Thoracic aorta (tissue), 2 donors: Measurements from ENCODE around the gene MCF2L2. TPM values are rescaled to one million over a fixed set of nuclear protein-coding genes. Genes with fewer than 3 reads are reported as not detected.

Source experiments
- ATAC-seq: fragments of 150-250 bp; one replicate; pipeline ENCODE4 v1.8.0; 2017; ENCODE audit warnings: low read depth; ENCODE audit not compliant: insufficient number of reproducible peaks, low FRiP score
- DNase-seq: peaks from one replicate; pipeline ENCODE4 v3.0.0-alpha.2; 2020; ENCODE audit warnings: low spot score
- H3K27ac ChIP-seq, 2 donors: fragments of 200-600 bp; sonication (generic); 1 replicate in 1 of 2; 2 replicates in 1 of 2; pipeline ENCODE4 v1.5.1; 2016; ENCODE audit warnings: mild to moderate bottlenecking in 2 of 2, moderate library complexity in 2 of 2
- H3K27me3 ChIP-seq: fragments of 200-600 bp; sonication (generic); replicated peaks from 2 replicates; pipeline ENCODE4 v1.6.0; 2016; ENCODE audit warnings: mild to moderate bottlenecking; ENCODE audit not compliant: insufficient read depth
- H3K36me3 ChIP-seq: fragments of 200-600 bp; sonication (generic); one replicate; pipeline ENCODE4 v1.5.1; 2016
- H3K4me1 ChIP-seq, 2 donors: fragments of 200-600 bp; sonication (generic); 1 replicate in 1 of 2; 2 replicates in 1 of 2; pipeline versions ENCODE4 v1.5.1 to v1.6.0; 2016; ENCODE audit warnings: low read depth in 2 of 2, mild to moderate bottlenecking in 1 of 2; ENCODE audit not compliant: control insufficient read depth in 1 of 2
- H3K4me3 ChIP-seq: fragments of 200-600 bp; sonication (generic); 2 replicates; pipeline ENCODE4 v1.5.1; 2016; ENCODE audit warnings: mild to moderate bottlenecking
- H3K9me3 ChIP-seq: fragments of 200-600 bp; sonication (generic); 2 replicates; pipeline ENCODE4 v1.5.1; 2016
- CTCF ChIP-seq: fragments of 200-600 bp; sonication (generic); IDR thresholded peaks from one replicate; pipeline ENCODE4 v1.5.1; 2019; ENCODE audit warnings: antibody characterized with exemption
- total RNA-seq, 2 donors: library from RNA; depleted of rRNA; stranded (reverse); fragments of >200 nt; gene quantifications; one replicate each; pipeline versions ENCODE4 v1.1.0 to v1.2.3, GENCODE V29; 2016

The MCF2L2 gene
- total RNA-seq, 2 donors from 2014 or later: 0.85 to 1.5 TPM

- Histone ChIP-seq H3K4me1 (peaks cover 0 to 7% of the 10 kb centered on the region in 2 donors), H3K9me3 (no peaks in the 10 kb centered on the region), H3K27me3 (no peaks in the 10 kb centered on the region), H3K36me3 (no peaks in the 10 kb centered on the region), H3K27ac (no peak overlapping the region), H3K4me3 (no peak overlapping the region)
- TF ChIP-seq CTCF: no peak
- DNase-seq (no peak), ATAC-seq (no peak)
Measured at GRCh38 chr3:183264268-183264667, 164.2 kb downstream of the MCF2L2 start.

GRCh38 chr3:183262875-183263378 is 165.5 kb downstream of the MCF2L2 start:
- no peak for ATAC-seq
- no peaks in the 10 kb centered on the region for H3K9me3 ChIP-seq

DNA sequence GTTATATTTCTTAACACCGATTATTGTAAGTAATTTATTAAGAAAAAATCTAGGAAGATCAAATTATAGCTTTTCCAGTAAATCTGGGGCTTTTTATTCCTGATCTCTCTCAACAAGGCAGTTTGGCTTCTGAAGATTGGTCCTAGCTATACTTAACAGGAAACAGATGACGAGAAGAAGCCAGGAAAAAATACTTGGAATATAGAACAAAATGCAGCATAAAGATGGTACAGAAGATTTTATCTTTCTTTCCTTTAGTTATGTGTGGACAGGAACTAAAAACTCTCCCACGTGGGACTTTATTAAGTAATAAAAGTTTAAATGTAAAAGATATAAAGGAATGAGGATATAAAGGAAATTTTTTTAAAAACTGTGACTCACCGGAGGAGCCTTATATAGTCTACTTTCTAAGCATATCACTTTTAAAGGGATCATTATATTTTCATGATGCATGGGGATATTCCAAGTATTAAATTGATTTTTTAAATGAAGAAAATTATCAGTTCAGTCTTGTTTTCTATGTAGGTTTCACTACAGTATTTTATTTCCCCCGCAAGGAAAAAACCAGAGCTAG is 167.2 kb downstream of the MCF2L2 start:
- TF ChIP-seq CTCF: no peak
- Histone ChIP-seq H3K9me3 (no peaks in the 10 kb centered on the region), H3K4me3 (no peak overlapping the region), H3K4me1 (peaks cover 0 to 7% of the 10 kb centered on the region in 2 donors), H3K36me3 (no peaks in the 10 kb centered on the region), H3K27ac (no peak overlapping the region), H3K27me3 (no peaks in the 10 kb centered on the region)
- no peak for DNase-seq
- no peak for ATAC-seq

More at GRCh38 chr3:183262875-183263378, 165.5 kb downstream of the MCF2L2 start:
- no peak for DNase-seq
- Histone ChIP-seq H3K4me3 (no peak overlapping the region), H3K27ac (no peak overlapping the region), H3K36me3 (no peaks in the 10 kb centered on the region), H3K27me3 (no peaks in the 10 kb centered on the region), H3K4me1 (peaks cover 0 to 7% of the 10 kb centered on the region in 2 donors)
- TF ChIP-seq CTCF: no peak

DNA sequence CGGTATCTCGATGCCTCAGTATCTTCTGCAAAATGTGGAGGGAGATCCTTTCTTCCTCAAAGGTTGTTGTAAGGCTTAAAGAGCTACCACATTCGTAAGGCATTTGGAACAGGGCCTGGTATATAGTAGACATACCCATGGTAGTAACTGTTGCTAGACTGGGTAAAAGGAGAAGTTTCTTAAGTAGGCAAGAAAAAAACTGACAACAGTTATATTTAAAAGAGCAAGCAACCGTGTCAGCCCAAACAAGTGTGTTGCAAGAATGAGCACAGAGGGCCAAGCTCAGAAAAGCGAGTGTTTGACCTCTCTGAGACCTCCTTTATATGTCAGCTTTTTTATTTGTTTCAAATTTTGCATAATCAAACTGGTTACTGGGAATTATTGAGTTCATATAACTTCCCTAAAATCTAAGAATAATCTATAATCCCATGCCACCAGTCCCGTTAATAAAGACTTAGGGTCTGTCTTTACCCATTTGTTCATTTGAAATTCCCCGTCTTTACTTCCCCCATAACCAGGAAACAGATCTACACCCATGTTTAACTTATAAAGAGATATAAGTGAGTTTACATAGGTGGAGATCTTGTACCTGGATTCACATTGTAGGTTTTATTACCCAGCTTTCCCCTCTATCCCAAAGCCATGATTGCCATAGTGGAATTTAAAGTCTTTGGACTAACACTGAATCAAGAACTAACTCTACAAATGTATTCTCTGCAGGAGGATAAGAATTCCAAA is 168.1 kb downstream of the MCF2L2 start:
- Histone ChIP-seq H3K27ac (no peak overlapping the region), H3K4me1 (peaks cover 0 to 3% of the 10 kb centered on the region in 2 donors), H3K27me3 (no peaks in the 10 kb centered on the region), H3K36me3 (no peaks in the 10 kb centered on the region), H3K9me3 (no peaks in the 10 kb centered on the region), H3K4me3 (no peak overlapping the region)
- no peak for DNase-seq
- ATAC-seq: no peak
- TF ChIP-seq CTCF: no peak

GRCh38 chr3:183259621-183260020 is 168.8 kb downstream of the MCF2L2 start:
- no peaks in the 10 kb centered on the region for H3K27me3 ChIP-seq
- DNase-seq: no peak
- no peak overlapping the region for H3K4me3 ChIP-seq
- H3K36me3 ChIP-seq: no peaks in the 10 kb centered on the region
- ATAC-seq: no peak
- H3K4me1 ChIP-seq: no peaks in the 10 kb centered on the region
- H3K9me3 ChIP-seq: no peaks in the 10 kb centered on the region
- TF ChIP-seq CTCF: no peak
- no peak overlapping the region for H3K27ac ChIP-seq
